SU-DHL-6 (cell line): ENCODE data around the gene SORBS2.

ENCODE experiments used
- H2AFZ ChIP-seq: fragments of 200-600 bp; sonication (generic); 2 replicates; pipeline ENCODE4 v1.6.1; 2014; ENCODE audit warnings: low read depth, mild to moderate bottlenecking, moderate library complexity, mixed read lengths, antibody characterized with exemption, low read length; ENCODE audit not compliant: severe bottlenecking
- H3F3A ChIP-seq: fragments of 200-600 bp; shearing (Covaris generic); 2 replicates; pipeline ENCODE4 v1.6.0; 2016; ENCODE audit warnings: antibody characterized with exemption, mild to moderate bottlenecking; ENCODE audit not compliant: insufficient read depth
- H3K27ac ChIP-seq: fragments of 200-600 bp; sonication (generic); 2 replicates; pipeline ENCODE4 v1.5.1; 2016; ENCODE audit warnings: low read depth, mild to moderate bottlenecking, low read length, moderate library complexity, mixed read lengths
- H3K27me3 ChIP-seq: fragments of 200-600 bp; sonication (generic), shearing (Covaris generic); 2 replicates; pipeline ENCODE4 v1.6.0; 2014; ENCODE audit warnings: mild to moderate bottlenecking, low read length
- H3K36me3 ChIP-seq: fragments of 200-600 bp; sonication (generic); 2 replicates; pipeline ENCODE4 v1.6.1; 2014; ENCODE audit warnings: mild to moderate bottlenecking, low read length, mixed read lengths
- H3K4me2 ChIP-seq: fragments of 300-600, 200-600 bp; shearing (Covaris generic), sonication (generic); 2 replicates; pipeline ENCODE4 v1.6.0; 2014; ENCODE audit warnings: low read length, low read depth, mild to moderate bottlenecking; ENCODE audit not compliant: poor library complexity, severe bottlenecking
- H3K4me3 ChIP-seq: fragments of 200-600 bp; sonication (generic); 2 replicates; pipeline ENCODE4 v1.5.1; 2014; ENCODE audit warnings: antibody characterized with exemption, low read length, mild to moderate bottlenecking, mixed read lengths; ENCODE audit not compliant: insufficient read depth, poor library complexity, severe bottlenecking
- H3K79me2 ChIP-seq: fragments of 200-600 bp; sonication (generic); 2 replicates; pipeline ENCODE4 v1.6.1; 2014; ENCODE audit warnings: mild to moderate bottlenecking, low read length, moderate library complexity; ENCODE audit not compliant: insufficient read depth
- H3K9ac ChIP-seq: fragments of 200-600 bp; sonication (generic); 2 replicates; pipeline ENCODE4 v1.7.0; 2014; ENCODE audit warnings: mild to moderate bottlenecking, low read length
- H3K9me2 ChIP-seq: fragments of 200-600 bp; sonication (generic); replicated peaks from 2 replicates; pipeline ENCODE4 v1.6.1; 2014; ENCODE audit warnings: low read length; ENCODE audit not compliant: insufficient read depth
- H3K9me3 ChIP-seq: fragments of 200-600 bp; sonication (generic); 2 replicates; pipeline ENCODE4 v1.6.1; 2014; ENCODE audit warnings: low read length, mixed read lengths; ENCODE audit not compliant: insufficient read depth
- H4K20me1 ChIP-seq: fragments of 200-600 bp; sonication (generic); 2 replicates; pipeline ENCODE4 v1.6.1; 2014; ENCODE audit warnings: low read depth, mild to moderate bottlenecking, antibody characterized with exemption, low read length, moderate library complexity, mixed read lengths
- EZH2phosphoT487 ChIP-seq: fragments of 200-600 bp; sonication (generic), shearing (Covaris generic); conservative IDR thresholded peaks from 2 replicates; pipeline ENCODE4 v1.6.1; 2018; ENCODE audit warnings: mild to moderate bottlenecking, antibody characterized with exemption, low read length, moderate library complexity, mixed read lengths
- TF ChIP-seq, protein P1 (sequence below): fragments of 200-600 bp; sonication (generic); IDR thresholded peaks from one replicate; pipeline ENCODE4 v1.5.1; 2017; ENCODE audit warnings: antibody characterized with exemption, mild to moderate bottlenecking, low read length, moderate library complexity; ENCODE audit not compliant: insufficient read depth, poor library complexity, severe bottlenecking

Gene SORBS2

DNA sequence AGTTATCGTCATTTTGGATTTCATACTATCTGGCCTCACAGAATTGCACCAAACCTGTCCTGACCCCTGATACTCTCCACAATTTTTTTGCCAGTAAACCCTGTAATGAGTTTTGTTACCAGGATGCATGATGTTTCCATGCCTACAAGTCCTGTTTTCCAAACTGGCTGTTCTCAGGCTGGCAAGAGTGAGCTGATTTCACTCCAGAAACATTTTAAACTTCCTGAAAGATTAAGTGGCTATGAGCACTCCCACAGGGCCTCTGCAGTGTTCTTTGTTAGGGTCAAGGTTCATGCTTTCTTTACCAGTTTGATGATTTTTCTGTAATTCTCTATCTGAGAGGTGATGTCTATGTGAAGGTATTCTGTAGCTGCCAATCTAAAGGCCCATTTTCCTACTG is 245.0 kb downstream of the SORBS2 start:
- Histone ChIP-seq H3K36me3 (no peaks in the 10 kb centered on the region), H3F3A (no peaks in the 10 kb centered on the region), H2AFZ (no peak overlapping the region), H3K9me3 (no peaks in the 10 kb centered on the region), H3K4me3 (no peak overlapping the region), H3K9me2 (no peaks in the 10 kb centered on the region), H3K4me2 (no peak overlapping the region), H3K9ac (no peak overlapping the region), H3K27me3 (no peaks in the 10 kb centered on the region), H4K20me1 (no peaks in the 10 kb centered on the region), H3K79me2 (no peaks in the 10 kb centered on the region), H3K27ac (no peak overlapping the region)
- TF ChIP-seq, protein P1, sequence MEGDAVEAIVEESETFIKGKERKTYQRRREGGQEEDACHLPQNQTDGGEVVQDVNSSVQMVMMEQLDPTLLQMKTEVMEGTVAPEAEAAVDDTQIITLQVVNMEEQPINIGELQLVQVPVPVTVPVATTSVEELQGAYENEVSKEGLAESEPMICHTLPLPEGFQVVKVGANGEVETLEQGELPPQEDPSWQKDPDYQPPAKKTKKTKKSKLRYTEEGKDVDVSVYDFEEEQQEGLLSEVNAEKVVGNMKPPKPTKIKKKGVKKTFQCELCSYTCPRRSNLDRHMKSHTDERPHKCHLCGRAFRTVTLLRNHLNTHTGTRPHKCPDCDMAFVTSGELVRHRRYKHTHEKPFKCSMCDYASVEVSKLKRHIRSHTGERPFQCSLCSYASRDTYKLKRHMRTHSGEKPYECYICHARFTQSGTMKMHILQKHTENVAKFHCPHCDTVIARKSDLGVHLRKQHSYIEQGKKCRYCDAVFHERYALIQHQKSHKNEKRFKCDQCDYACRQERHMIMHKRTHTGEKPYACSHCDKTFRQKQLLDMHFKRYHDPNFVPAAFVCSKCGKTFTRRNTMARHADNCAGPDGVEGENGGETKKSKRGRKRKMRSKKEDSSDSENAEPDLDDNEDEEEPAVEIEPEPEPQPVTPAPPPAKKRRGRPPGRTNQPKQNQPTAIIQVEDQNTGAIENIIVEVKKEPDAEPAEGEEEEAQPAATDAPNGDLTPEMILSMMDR = no peak
- TF ChIP-seq EZH2phosphoT487 = no peak

DNA sequence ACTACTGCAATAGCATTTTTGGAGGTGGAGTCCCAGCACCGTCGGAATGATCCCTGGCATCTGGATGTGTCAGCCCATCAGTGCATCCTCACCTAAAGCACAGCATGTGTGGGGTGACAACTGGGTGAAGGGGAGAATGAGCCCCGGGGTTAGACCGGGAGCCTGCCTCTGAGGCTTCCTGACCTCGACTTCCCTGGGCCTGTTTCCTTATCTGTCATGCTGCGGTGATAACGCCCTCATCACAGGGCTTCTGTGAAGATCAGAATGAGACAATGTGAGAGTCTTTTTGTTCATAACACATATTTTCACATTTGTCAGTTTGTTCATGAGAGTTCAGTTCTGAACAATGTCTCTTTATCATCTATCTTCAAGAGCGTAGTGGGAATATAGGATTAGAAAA is 245.6 kb downstream of the SORBS2 start:
- Histone ChIP-seq H2AFZ (no peak overlapping the region), H3K79me2 (no peaks in the 10 kb centered on the region), H3F3A (no peaks in the 10 kb centered on the region), H3K4me2 (no peak overlapping the region), H3K9me2 (no peaks in the 10 kb centered on the region), H3K4me3 (no peak overlapping the region), H3K27me3 (no peaks in the 10 kb centered on the region), H3K9me3 (no peaks in the 10 kb centered on the region), H3K36me3 (no peaks in the 10 kb centered on the region), H3K9ac (no peak overlapping the region), H3K27ac (no peak overlapping the region), H4K20me1 (no peaks in the 10 kb centered on the region)
- TF ChIP-seq EZH2phosphoT487 = no peak
- TF ChIP-seq, protein P1 = no peak

DNA sequence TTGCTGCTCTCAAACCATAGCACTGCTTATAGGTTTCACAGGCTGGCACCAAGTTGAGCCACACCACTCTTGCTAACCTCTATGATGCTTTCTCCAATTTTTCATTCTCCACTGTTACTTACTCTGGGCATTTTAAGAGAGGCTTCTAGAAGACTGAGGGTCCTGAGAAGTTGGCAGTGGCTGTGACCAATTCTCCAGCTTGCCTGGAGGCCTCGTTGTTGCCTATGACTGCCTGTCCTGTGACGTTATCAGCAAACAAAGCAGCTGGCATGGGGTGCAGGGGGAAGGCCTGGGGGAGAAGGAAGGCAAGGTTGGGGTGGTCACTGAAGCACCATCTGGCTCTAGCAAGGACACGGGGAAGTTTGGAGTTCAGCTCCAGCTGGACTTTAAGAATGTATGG is 246.3 kb downstream of the SORBS2 start:
- TF ChIP-seq, protein P1 = no peak
- H3K27me3 ChIP-seq = no peaks in the 10 kb centered on the region
- no peaks in the 10 kb centered on the region for H4K20me1 ChIP-seq
- H3K4me2 ChIP-seq = no peak overlapping the region
- H3K27ac ChIP-seq = no peak overlapping the region
- no peaks in the 10 kb centered on the region for H3K9me2 ChIP-seq
- no peak overlapping the region for H2AFZ ChIP-seq
- H3K9ac ChIP-seq = no peak overlapping the region
- H3K4me3 ChIP-seq = no peak overlapping the region
- H3K9me3 ChIP-seq = no peaks in the 10 kb centered on the region
- no peaks in the 10 kb centered on the region for H3K79me2 ChIP-seq
- no peaks in the 10 kb centered on the region for H3F3A ChIP-seq
- H3K36me3 ChIP-seq = no peaks in the 10 kb centered on the region

DNA sequence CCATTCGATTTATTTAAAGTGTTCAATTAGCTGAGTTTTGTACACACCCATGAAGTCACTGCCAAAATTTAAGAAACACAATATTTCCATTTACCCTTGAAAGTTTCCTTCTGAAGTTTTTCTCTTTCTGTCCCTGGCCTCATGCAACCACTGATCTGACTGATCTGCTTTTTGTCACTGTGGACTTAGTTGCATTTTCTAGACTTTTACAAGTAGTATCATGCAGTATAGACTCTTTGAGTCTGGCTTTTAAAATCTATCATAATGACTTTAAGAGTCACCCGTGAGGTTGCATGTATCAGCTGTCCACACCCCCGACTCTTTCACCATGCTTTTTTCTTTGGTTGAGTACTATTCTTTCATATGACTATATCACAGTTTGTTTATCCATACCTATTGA is 247.6 kb downstream of the SORBS2 start:
- Histone ChIP-seq H3K36me3 (no peaks in the 10 kb centered on the region), H3K9ac (no peak overlapping the region), H3K27ac (no peak overlapping the region), H3K4me2 (no peak overlapping the region), H3F3A (no peaks in the 10 kb centered on the region), H3K27me3 (no peaks in the 10 kb centered on the region), H3K9me3 (no peaks in the 10 kb centered on the region), H3K79me2 (no peaks in the 10 kb centered on the region), H2AFZ (no peak overlapping the region), H4K20me1 (no peaks in the 10 kb centered on the region), H3K9me2 (no peaks in the 10 kb centered on the region), H3K4me3 (no peak overlapping the region)
- TF ChIP-seq, protein P1 = no peak
- no peak for TF ChIP-seq EZH2phosphoT487
